SK-N-SH (cell line): Measurements from ENCODE around the gene S100A13. TPM values are rescaled to one million over a fixed set of nuclear protein-coding genes. Genes with fewer than 3 reads are reported as not detected.

Experiments
- CTCF ChIA-PET: fragments of 300-600, 350-600 bp; formaldehyde crosslinking; extraction: SDS; loops from one replicate; lab custom pipeline; 2021; lab: Yijun Ruan, JAX
- POLR2A ChIA-PET: fragments of 350-600 bp; sonication (Branson Sonifier 250); formaldehyde crosslinking; extraction: SDS; loops from one replicate; lab custom pipeline; 2020; ENCODE audit warnings: antibody characterized with exemption, inconsistent platforms; lab: Yijun Ruan, JAX
- DNase-seq: peaks from one replicate; pipeline ENCODE4 v3.0.0; 2012
- H2AFZ ChIP-seq: fragments of 200-600 bp; sonication (generic); 2 replicates; pipeline ENCODE4 v1.8.1; 2016; ENCODE audit warnings: antibody characterized with exemption, mild to moderate bottlenecking, low read depth
- H3F3A ChIP-seq: fragments of 200-600 bp; sonication (generic); replicated peaks from 2 replicates; pipeline ENCODE3; 2016; ENCODE audit warnings: antibody characterized with exemption, mild to moderate bottlenecking; ENCODE audit not compliant: insufficient read depth
- H3K27ac ChIP-seq, 2 experiments: fragments of 200-500 bp in 1 of 2; fragments of 200-600 bp in 1 of 2; sonication (Bioruptor generic) in 1 of 2; sonication (generic), shearing (Covaris generic) in 1 of 2; 2 replicates each; pipeline versions ENCODE4 v1.5.1 to v1.6.1; 2014 to 2016; ENCODE audit warnings: low read depth in 2 of 2, inconsistent platforms in 1 of 2, low read length in 1 of 2, mild to moderate bottlenecking in 1 of 2, mixed read lengths in 1 of 2
- H3K27me3 ChIP-seq: fragments of 200-600 bp; sonication (generic), shearing (Covaris generic); 2 replicates; pipeline ENCODE4 v1.6.1; 2016; ENCODE audit warnings: mixed run types; ENCODE audit not compliant: insufficient read depth
- H3K36me3 ChIP-seq, 2 experiments: fragments of 200-500 bp in 1 of 2; fragments of 200-600 bp in 1 of 2; sonication (Bioruptor generic) in 1 of 2; sonication (generic) in 1 of 2; replicated peaks in 1 of 2; 2 replicates each; pipeline versions ENCODE3 to v1.5.1; 2014 to 2016; ENCODE audit warnings: low read length in 1 of 2, mild to moderate bottlenecking in 1 of 2; ENCODE audit not compliant: insufficient read depth in 2 of 2, control insufficient read depth in 1 of 2
- H3K4me1 ChIP-seq, 2 experiments: fragments of 200-500 bp in 1 of 2; fragments of 200-600 bp in 1 of 2; sonication (Bioruptor generic) in 1 of 2; sonication (generic), shearing (Covaris generic) in 1 of 2; 2 replicates each; pipeline versions ENCODE4 v1.5.1 to v1.6.1; 2014 to 2016; ENCODE audit warnings: low read depth in 1 of 2, low read length in 1 of 2, mixed run types in 1 of 2; ENCODE audit not compliant: insufficient read depth in 2 of 2, control insufficient read depth in 1 of 2
- H3K4me2 ChIP-seq: fragments of 200-600 bp; sonication (generic), shearing (Covaris generic); 2 replicates; pipeline ENCODE4 v1.6.1; 2017; ENCODE audit warnings: mixed run types
- H3K4me3 ChIP-seq, 2 experiments: fragments of 200-500 bp in 1 of 2; fragments of 200-600 bp in 1 of 2; sonication (Bioruptor generic) in 1 of 2; sonication (generic), shearing (Covaris generic) in 1 of 2; 2 replicates each; pipeline versions ENCODE4 v1.5.1 to v1.8.1; 2014 to 2016; ENCODE audit warnings: low read depth in 2 of 2, inconsistent platforms in 1 of 2, low read length in 1 of 2, mild to moderate bottlenecking in 1 of 2, mixed read lengths in 1 of 2, moderate library complexity in 1 of 2
- H3K79me2 ChIP-seq: fragments of 200-600 bp; sonication (generic); 2 replicates; pipeline ENCODE4 v1.8.1; 2017; ENCODE audit warnings: mild to moderate bottlenecking; ENCODE audit not compliant: insufficient read depth
- H3K9ac ChIP-seq: fragments of 200-600 bp; sonication (generic); 2 replicates; pipeline ENCODE4 v1.6.1; 2017; ENCODE audit warnings: mixed run types
- H3K9me2 ChIP-seq: fragments of 200-600 bp; sonication (generic); 2 replicates; pipeline ENCODE4 v1.6.1; 2017; ENCODE audit warnings: mixed run types
- H3K9me3 ChIP-seq: fragments of 200-600 bp; sonication (generic); 2 replicates; pipeline ENCODE4 v1.6.1; 2017; ENCODE audit warnings: mixed run types, mild to moderate bottlenecking, moderate library complexity
- H4K20me1 ChIP-seq: fragments of 200-600 bp; sonication (generic); 2 replicates; pipeline ENCODE4 v1.6.1; 2017; ENCODE audit warnings: mild to moderate bottlenecking, mixed run types; ENCODE audit not compliant: insufficient read depth
- ELF1 ChIP-seq: IDR thresholded peaks from 2 replicates; pipeline ENCODE4 v1.4.0; 2012
- FOXJ3 ChIP-seq: sonication (generic); formaldehyde crosslinking; IDR thresholded peaks from 2 replicates; pipeline ENCODE4 v1.5.1; 2020; ENCODE audit warnings: mild to moderate bottlenecking, missing genetic modification reagents
- FOXM1 ChIP-seq: IDR thresholded peaks from 2 replicates; pipeline ENCODE4 v1.4.0; 2012; ENCODE audit warnings: low read depth, mild to moderate bottlenecking
- GABPA ChIP-seq: IDR thresholded peaks from 2 replicates; pipeline ENCODE4 v1.4.0; 2012; ENCODE audit warnings: low read depth, mild to moderate bottlenecking
- GATA2 ChIP-seq: sonication (generic); formaldehyde crosslinking; IDR thresholded peaks from 2 replicates; pipeline ENCODE4 v1.5.0; 2020; ENCODE audit warnings: mild to moderate bottlenecking, missing genetic modification reagents
- MEF2A ChIP-seq: IDR thresholded peaks from 2 replicates; pipeline ENCODE4 v1.4.0; 2012; ENCODE audit warnings: low read depth, borderline replicate concordance
- NFIC ChIP-seq: IDR thresholded peaks from 2 replicates; pipeline ENCODE4 v1.4.0; 2012; ENCODE audit warnings: borderline replicate concordance
- NRF1 ChIP-seq: IDR thresholded peaks from 2 replicates; pipeline ENCODE4 v1.6.1; 2012; ENCODE audit warnings: low read depth, mild to moderate bottlenecking, low read length
- POLR2AphosphoS5 ChIP-seq: IDR thresholded peaks from 2 replicates; pipeline ENCODE4 v1.6.1; 2012; ENCODE audit warnings: low read depth, low read length
- RCOR1 ChIP-seq: fragments of 150-350 bp; IDR thresholded peaks from 2 replicates; pipeline ENCODE4 v1.6.1; 2017; ENCODE audit warnings: antibody characterized with exemption, low read length
- SIN3A ChIP-seq: IDR thresholded peaks from 2 replicates; pipeline ENCODE4 v1.6.1; 2012; ENCODE audit warnings: low read depth, mild to moderate bottlenecking, low read length, moderate library complexity, borderline replicate concordance
- SMC3 ChIP-seq: IDR thresholded peaks from 2 replicates; pipeline ENCODE4 v1.6.1; 2012; ENCODE audit warnings: low read depth, low read length, improper control_type of control experiment
- TCF12 ChIP-seq: IDR thresholded peaks from 2 replicates; pipeline ENCODE4 v1.4.0; 2012
- TEAD4 ChIP-seq: IDR thresholded peaks from 2 replicates; pipeline ENCODE4 v1.4.0; 2012; ENCODE audit warnings: mild to moderate bottlenecking, borderline replicate concordance; ENCODE audit not compliant: insufficient read depth
- WGBS: methylation state at CpG from one replicate; pipeline ENCODE4 v1.1.6; 2017; ENCODE audit warnings: low lambda C conversion rate; 5-methylcytosine and 5-hydroxymethylcytosine counted together
- polyA plus RNA-seq, 3 experiments: library from polyadenylated mRNA; depleted of rRNA; stranded (reverse); fragments of >200 nt; gene quantifications; 2 replicates each; pipeline ENCODE4 v1.2.3, GENCODE V29; 2012
- TF ChIP-seq, protein P1 (sequence below): IDR thresholded peaks from 2 replicates; pipeline ENCODE4 v1.4.0; 2012; ENCODE audit warnings: low read depth, borderline replicate concordance
- TF ChIP-seq, protein P2 (sequence below): IDR thresholded peaks from 2 replicates; pipeline ENCODE4 v1.4.0; 2012; ENCODE audit warnings: low read depth
- TF ChIP-seq, protein P3 (sequence below): IDR thresholded peaks from 2 replicates; pipeline ENCODE4 v1.4.0; 2012; ENCODE audit warnings: low read depth, borderline replicate concordance

S100A13 gene
- polyA plus RNA-seq, 1 of the 3 experiments (the other 2 are of a cell fraction), result 12.3 TPM

DNA sequence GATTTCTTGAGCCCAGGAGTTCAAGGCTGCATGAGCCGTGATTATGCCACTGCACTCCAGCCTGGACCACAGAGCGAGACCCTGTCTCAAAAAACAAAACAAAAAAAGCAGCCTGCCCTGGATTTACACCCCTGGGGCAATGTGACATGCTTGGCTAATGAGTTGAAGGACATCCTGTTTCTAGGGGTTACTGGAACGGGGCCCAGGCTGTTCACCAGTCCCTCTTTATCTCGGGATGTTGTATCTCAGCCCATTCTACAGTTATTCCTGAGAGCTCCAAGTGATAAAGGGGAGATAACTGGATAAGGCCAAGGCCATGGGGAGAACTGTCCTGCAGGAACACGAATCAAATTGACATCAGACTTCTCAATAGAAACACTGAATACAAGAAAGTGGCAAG, 40.0 kb downstream of the S100A13 start:
- Histone ChIP-seq H3F3A (peaks cover 2% of the 10 kb centered on the region), H3K9ac (no peak overlapping the region)
- TF ChIP-seq RCOR1 (no peak), GATA2 (0 out of 2 replicates have a peak, but pooled peaks have one; percentile 23), TEAD4 (no peak)
- TF ChIP-seq, all 33 proteins: peak for 1
- H3K36me3 ChIP-seq, result no peaks in the 10 kb centered on the region
- POLR2A ChIA-PET, result no interaction called here
- no peaks in the 10 kb centered on the region for H3K9me2 ChIP-seq
- H3K4me2 ChIP-seq, result no peak overlapping the region
- WGBS, result 59% methylated on average over 5 of the region's 5 CpGs
- DNase-seq, result peak; percentile 60
- no peaks in the 10 kb centered on the region for H3K79me2 ChIP-seq
- H3K4me1 ChIP-seq, result peaks cover 0 to 3% of the 10 kb centered on the region in 2 experiments; a peak in 2 of 4 replicates
- no peaks in the 10 kb centered on the region for H3K9me3 ChIP-seq
- no peaks in the 10 kb centered on the region for H3K27me3 ChIP-seq
- no peaks in the 10 kb centered on the region for H4K20me1 ChIP-seq
- peak overlapping the region; percentile 42; the same call in 1 of the 2 replicates for H2AFZ ChIP-seq
- H3K27ac ChIP-seq, result no peak overlapping the region
- H3K4me3 ChIP-seq, result no peak overlapping the region
- CTCF ChIA-PET, result interaction anchor here (1.0 to 3.3 kb wide), 6 partner anchors 9 to 77 kb away, joined by 3 to 18 read pairs (median 4); no protein-coding TSS in a partner anchor

DNA sequence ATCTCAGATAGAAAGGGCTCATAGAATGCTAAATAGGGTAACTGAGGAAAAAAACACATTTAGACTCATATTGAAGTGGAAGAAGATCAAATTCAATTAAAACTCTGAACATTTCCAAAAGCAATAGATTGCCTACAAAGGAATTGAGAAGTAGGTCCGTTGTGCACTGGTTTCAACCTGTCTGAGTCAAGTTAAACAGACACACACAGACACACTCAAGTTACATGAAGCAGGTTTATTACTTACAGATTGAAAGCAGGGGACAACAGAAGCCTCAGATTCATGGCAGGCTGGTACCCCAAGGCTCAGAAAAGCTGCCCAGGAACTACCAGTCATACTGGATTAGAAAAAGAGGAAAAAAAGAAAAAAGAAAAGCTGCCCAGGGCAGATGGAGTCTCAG, 41.0 kb downstream of the S100A13 start:
- no peak for DNase-seq
- TF ChIP-seq FOXJ3 (CRISPR knock-in tag), result no peak
- no peak for TF ChIP-seq NRF1
- TF ChIP-seq RCOR1, result no peak
- TF ChIP-seq SIN3A, result no peak
- TF ChIP-seq ELF1, result no peak
- TF ChIP-seq, protein P1, sequence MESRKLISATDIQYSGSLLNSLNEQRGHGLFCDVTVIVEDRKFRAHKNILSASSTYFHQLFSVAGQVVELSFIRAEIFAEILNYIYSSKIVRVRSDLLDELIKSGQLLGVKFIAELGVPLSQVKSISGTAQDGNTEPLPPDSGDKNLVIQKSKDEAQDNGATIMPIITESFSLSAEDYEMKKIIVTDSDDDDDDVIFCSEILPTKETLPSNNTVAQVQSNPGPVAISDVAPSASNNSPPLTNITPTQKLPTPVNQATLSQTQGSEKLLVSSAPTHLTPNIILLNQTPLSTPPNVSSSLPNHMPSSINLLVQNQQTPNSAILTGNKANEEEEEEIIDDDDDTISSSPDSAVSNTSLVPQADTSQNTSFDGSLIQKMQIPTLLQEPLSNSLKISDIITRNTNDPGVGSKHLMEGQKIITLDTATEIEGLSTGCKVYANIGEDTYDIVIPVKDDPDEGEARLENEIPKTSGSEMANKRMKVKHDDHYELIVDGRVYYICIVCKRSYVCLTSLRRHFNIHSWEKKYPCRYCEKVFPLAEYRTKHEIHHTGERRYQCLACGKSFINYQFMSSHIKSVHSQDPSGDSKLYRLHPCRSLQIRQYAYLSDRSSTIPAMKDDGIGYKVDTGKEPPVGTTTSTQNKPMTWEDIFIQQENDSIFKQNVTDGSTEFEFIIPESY, result no peak
- TF ChIP-seq GATA2, result no peak
- no peak for TF ChIP-seq GABPA
- TF ChIP-seq, protein P2, sequence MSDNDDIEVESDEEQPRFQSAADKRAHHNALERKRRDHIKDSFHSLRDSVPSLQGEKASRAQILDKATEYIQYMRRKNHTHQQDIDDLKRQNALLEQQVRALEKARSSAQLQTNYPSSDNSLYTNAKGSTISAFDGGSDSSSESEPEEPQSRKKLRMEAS, result no peak
- no peak for TF ChIP-seq FOXM1
- TF ChIP-seq, protein P3, sequence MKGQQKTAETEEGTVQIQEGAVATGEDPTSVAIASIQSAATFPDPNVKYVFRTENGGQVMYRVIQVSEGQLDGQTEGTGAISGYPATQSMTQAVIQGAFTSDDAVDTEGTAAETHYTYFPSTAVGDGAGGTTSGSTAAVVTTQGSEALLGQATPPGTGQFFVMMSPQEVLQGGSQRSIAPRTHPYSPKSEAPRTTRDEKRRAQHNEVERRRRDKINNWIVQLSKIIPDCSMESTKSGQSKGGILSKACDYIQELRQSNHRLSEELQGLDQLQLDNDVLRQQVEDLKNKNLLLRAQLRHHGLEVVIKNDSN, result no peak
- no peak for TF ChIP-seq NFIC
- TF ChIP-seq SMC3, result no peak
- no peak for TF ChIP-seq POLR2AphosphoS5
- no peak for TF ChIP-seq MEF2A
- no peak for TF ChIP-seq TCF12
- TF ChIP-seq, all 33 proteins: peak for 0
- POLR2A ChIA-PET, result no interaction called here
- H3K9me3 ChIP-seq, result no peaks in the 10 kb centered on the region
- H3K27ac ChIP-seq, result no peak overlapping the region
- CTCF ChIA-PET, result interaction anchor here (0.7 to 3.3 kb wide), 6 partner anchors 9 to 76 kb away, joined by 3 to 18 read pairs (median 4); no protein-coding TSS in a partner anchor
- 27% methylated on average over 1 of the region's 1 CpG for WGBS
- peaks cover 1% of the 10 kb centered on the region for H3F3A ChIP-seq
- no peaks in the 10 kb centered on the region for H3K9me2 ChIP-seq
- H3K36me3 ChIP-seq, result no peaks in the 10 kb centered on the region
- H3K4me1 ChIP-seq, result peaks cover 0 to 3% of the 10 kb centered on the region in 2 experiments; a peak in 2 of 4 replicates
- H3K9ac ChIP-seq, result no peak overlapping the region
- H2AFZ ChIP-seq, result no peak overlapping the region
- no peaks in the 10 kb centered on the region for H4K20me1 ChIP-seq
- H3K27me3 ChIP-seq, result no peaks in the 10 kb centered on the region
- no peak overlapping the region for H3K4me2 ChIP-seq
- no peak overlapping the region for H3K4me3 ChIP-seq
- H3K79me2 ChIP-seq, result no peaks in the 10 kb centered on the region
